Esophagus muscularis mucosa (tissue), 4 donors: ENCODE results near the gene RAD51B. TPM values are rescaled to one million over a fixed set of nuclear protein-coding genes. Genes with fewer than 3 reads are reported as not detected.

Experiments
- DNase-seq: peaks from one replicate; pipeline ENCODE4 v3.0.0-alpha.2; 2017; ENCODE audit errors: extremely low spot score
- H3K27ac ChIP-seq, 4 donors: fragments of 200-600 bp; sonication (generic); replicated peaks in 1 of 4; 1 replicate in 3 of 4; 2 replicates in 1 of 4; pipeline ENCODE4 v1.5.1; 2016 to 2019; ENCODE audit warnings: mild to moderate bottlenecking in 1 of 4
- H3K27me3 ChIP-seq, 4 donors: fragments of 200-600 bp; sonication (generic); one replicate each; pipeline versions ENCODE4 v1.5.1 to v1.6.0; 2016 to 2019
- H3K36me3 ChIP-seq, 4 donors: fragments of 200-600 bp; sonication (generic); one replicate each; pipeline ENCODE4 v1.5.1; 2016 to 2019
- H3K4me1 ChIP-seq, 4 donors: fragments of 200-600 bp; sonication (generic); one replicate each; pipeline ENCODE4 v1.5.1; 2016 to 2019
- H3K4me3 ChIP-seq, 4 donors: fragments of 200-600 bp; sonication (generic); 1 replicate in 2 of 4; 2 replicates in 2 of 4; pipeline ENCODE4 v1.5.1; 2016 to 2019; ENCODE audit warnings: mild to moderate bottlenecking in 4 of 4, moderate library complexity in 1 of 4
- H3K9me3 ChIP-seq, 4 donors: fragments of 200-600 bp; sonication (generic); 1 replicate in 3 of 4; 2 replicates in 1 of 4; pipeline ENCODE4 v1.5.1; 2016 to 2019
- EP300 ChIP-seq: sonication (generic); formaldehyde crosslinking; IDR thresholded peaks from one replicate; pipeline ENCODE4 v1.6.1; 2017; ENCODE audit warnings: antibody characterized with exemption
- POLR2A ChIP-seq: fragments of 450-650 bp; IDR thresholded peaks from one replicate; pipeline ENCODE4 v1.6.1; 2017; ENCODE audit warnings: antibody characterized with exemption, moderate library complexity, mild to moderate bottlenecking, low read depth
- POLR2AphosphoS5 ChIP-seq, 2 donors: sonication (generic); formaldehyde crosslinking; IDR thresholded peaks; one replicate each; pipeline ENCODE4 v1.6.1; 2017; ENCODE audit warnings: antibody characterized with exemption in 2 of 2
- WGBS: methylation state at CpG from one replicate; pipeline ENCODE4 v1.1.5; 2018; 5-methylcytosine and 5-hydroxymethylcytosine counted together
- intact Hi-C: fragments of 100-400 bp; cut with DNase I; formaldehyde crosslinking; loops from one replicate; pipeline ENCODE4 v1.15.1; 2023
- total RNA-seq, 4 donors: library from RNA; depleted of rRNA; stranded (reverse); fragments of >200 nt; gene quantifications; one replicate each; pipeline versions ENCODE4 v1.1.0 to v1.2.1, GENCODE V29; 2016
- TF ChIP-seq, protein P1 (sequence below), 3 experiments: fragments of 200-600 bp in 2 of 3; fragments of 450-650 bp in 1 of 3; sonication (generic) in 2 of 3; IDR thresholded peaks; one replicate each; pipeline ENCODE4 v1.5.1; 2017 to 2019; ENCODE audit warnings: antibody characterized with exemption in 3 of 3, mild to moderate bottlenecking in 2 of 3, moderate library complexity in 1 of 3

Gene RAD51B
- total RNA-seq, 4 donors from 2014 or later = 2.8 to 11.1 (median 5.1) TPM

DNA sequence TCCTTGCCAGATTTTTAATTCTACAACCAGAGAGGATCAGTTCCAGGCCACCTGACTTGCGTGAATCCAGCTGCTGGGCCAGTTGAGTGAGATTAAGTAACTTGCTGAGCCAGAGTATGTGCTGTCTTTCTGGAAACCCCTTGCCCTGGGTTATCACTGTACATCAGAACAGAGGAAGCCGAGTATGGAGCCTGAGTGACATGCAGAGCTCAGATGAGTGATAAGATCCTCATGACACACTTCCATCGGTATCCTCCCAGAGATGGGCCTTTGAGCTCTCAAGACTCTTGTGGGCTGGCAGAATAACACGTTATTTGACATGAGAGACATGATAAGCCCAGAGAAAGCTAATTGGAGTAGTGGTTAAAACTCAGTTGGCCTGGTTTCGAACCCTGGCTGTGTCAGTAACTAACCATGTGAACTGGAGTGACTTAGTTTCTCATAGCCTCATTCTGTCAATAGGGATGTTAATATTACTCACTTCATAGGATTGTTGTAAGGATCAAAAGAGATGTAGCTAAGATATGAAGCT lies 585.1 kb downstream of the RAD51B start:
- no peaks in the 10 kb centered on the region for H3K27me3 ChIP-seq
- 64% methylated on average over 5 of the region's 5 CpGs for WGBS
- intact Hi-C loops = no loop called here
- H3K4me1 ChIP-seq = peaks cover 37 to 54% (median 49%) of the 10 kb centered on the region in 4 donors
- no peaks in the 10 kb centered on the region for H3K36me3 ChIP-seq
- TF ChIP-seq EP300 (no peak), POLR2A (no peak), POLR2AphosphoS5 (IDR thresholded peaks at IDR 0.05) (no peak)
- TF ChIP-seq, protein P1, sequence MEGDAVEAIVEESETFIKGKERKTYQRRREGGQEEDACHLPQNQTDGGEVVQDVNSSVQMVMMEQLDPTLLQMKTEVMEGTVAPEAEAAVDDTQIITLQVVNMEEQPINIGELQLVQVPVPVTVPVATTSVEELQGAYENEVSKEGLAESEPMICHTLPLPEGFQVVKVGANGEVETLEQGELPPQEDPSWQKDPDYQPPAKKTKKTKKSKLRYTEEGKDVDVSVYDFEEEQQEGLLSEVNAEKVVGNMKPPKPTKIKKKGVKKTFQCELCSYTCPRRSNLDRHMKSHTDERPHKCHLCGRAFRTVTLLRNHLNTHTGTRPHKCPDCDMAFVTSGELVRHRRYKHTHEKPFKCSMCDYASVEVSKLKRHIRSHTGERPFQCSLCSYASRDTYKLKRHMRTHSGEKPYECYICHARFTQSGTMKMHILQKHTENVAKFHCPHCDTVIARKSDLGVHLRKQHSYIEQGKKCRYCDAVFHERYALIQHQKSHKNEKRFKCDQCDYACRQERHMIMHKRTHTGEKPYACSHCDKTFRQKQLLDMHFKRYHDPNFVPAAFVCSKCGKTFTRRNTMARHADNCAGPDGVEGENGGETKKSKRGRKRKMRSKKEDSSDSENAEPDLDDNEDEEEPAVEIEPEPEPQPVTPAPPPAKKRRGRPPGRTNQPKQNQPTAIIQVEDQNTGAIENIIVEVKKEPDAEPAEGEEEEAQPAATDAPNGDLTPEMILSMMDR (IDR thresholded peaks at IDR 0.05) = no peak
- no peak for DNase-seq
- H3K27ac ChIP-seq = no peak overlapping the region
- no peaks in the 10 kb centered on the region for H3K9me3 ChIP-seq
- H3K4me3 ChIP-seq = no peak overlapping the region

DNA sequence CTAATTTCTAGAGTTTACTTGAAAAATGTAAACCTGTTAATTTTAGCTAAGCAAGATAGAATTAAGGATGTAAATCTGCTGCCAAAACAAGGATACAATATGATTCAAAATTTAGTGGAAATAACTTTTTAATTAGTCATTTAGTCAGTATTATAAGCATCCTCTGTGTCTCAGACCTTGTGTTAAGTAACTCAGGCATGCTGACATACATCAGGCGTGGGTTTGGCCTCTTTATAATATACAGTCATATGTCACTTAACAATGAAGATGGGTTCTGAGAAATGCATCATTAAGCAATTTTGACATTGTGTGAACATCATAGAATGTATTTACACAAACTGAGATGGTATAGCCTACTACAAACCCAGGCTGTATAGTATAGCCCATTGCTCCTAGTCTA lies 586.4 kb downstream of the RAD51B start:
- Histone ChIP-seq H3K36me3 (no peaks in the 10 kb centered on the region), H3K27ac (no peak overlapping the region), H3K9me3 (no peaks in the 10 kb centered on the region), H3K4me1 (peaks cover 29 to 42% (median 37%) of the 10 kb centered on the region in 4 donors), H3K27me3 (no peaks in the 10 kb centered on the region), H3K4me3 (no peak overlapping the region)
- DNase-seq = no peak
- TF ChIP-seq EP300 = no peak
- TF ChIP-seq, protein P1 (IDR thresholded peaks at IDR 0.05) = no peak
- intact Hi-C loops = no loop called here
- 78% methylated on average over 1 of the region's 1 CpG for WGBS

DNA sequence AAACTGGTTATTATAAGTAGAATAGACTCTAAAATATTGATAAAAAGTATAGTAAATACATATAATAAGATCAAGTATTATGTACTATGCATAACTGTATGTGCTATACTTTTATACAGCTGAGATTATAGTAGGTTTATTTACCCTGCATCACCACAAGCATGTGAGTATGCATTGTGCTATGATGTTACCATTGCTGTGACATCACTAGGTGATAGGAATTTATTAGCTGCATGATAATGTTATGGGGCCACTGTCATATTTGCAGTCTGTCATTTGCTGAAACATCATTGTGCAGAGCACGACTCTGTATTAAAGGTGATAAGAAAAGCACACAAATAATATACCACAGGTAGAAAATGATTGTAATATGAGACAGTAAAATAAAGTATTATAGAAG lies 587.7 kb downstream of the RAD51B start:
- Histone ChIP-seq H3K27ac (no peak overlapping the region), H3K9me3 (no peaks in the 10 kb centered on the region), H3K36me3 (no peaks in the 10 kb centered on the region), H3K4me3 (no peak overlapping the region), H3K4me1 (peaks cover 20 to 29% (median 24%) of the 10 kb centered on the region in 4 donors), H3K27me3 (no peaks in the 10 kb centered on the region)
- WGBS = 97% methylated on average over 1 of the region's 1 CpG
- DNase-seq = no peak
- intact Hi-C loops = no loop called here
- TF ChIP-seq EP300 (no peak), POLR2AphosphoS5 (IDR thresholded peaks at IDR 0.05) (no peak), POLR2A (no peak)
- TF ChIP-seq, protein P1 (IDR thresholded peaks at IDR 0.05) = no peak

DNA sequence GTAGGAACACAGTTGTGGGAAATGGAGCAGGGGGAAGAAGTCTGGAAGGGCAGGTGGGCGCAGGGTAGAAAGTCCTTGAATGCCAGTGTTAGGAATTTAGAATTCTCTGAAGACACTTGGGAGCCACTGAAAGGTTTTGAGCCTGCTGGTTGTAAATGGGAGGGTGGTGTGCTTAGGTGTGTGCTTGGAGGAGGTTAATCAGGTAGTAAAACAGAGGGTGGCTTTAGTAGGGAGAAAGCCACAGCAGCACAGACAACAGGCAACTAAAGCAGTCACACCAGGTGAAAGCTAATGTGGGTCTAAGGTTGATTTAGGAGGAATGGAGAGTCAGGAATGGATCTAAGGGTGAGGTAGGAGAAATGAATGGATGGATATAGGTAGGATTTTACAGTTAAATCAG lies 588.2 kb downstream of the RAD51B start:
- 91% methylated on average over 1 of the region's 1 CpG for WGBS
- Histone ChIP-seq H3K27ac (no peak overlapping the region), H3K27me3 (no peaks in the 10 kb centered on the region), H3K4me1 (peaks cover 15 to 23% (median 19%) of the 10 kb centered on the region in 4 donors), H3K9me3 (no peaks in the 10 kb centered on the region), H3K36me3 (no peaks in the 10 kb centered on the region), H3K4me3 (no peak overlapping the region)
- no peak for DNase-seq
- intact Hi-C loops = no loop called here
- no peak for TF ChIP-seq EP300
- no peak for TF ChIP-seq POLR2A
- TF ChIP-seq, protein P1 (IDR thresholded peaks at IDR 0.05) = no peak
- no peak for TF ChIP-seq POLR2AphosphoS5 (IDR thresholded peaks at IDR 0.05)

DNA sequence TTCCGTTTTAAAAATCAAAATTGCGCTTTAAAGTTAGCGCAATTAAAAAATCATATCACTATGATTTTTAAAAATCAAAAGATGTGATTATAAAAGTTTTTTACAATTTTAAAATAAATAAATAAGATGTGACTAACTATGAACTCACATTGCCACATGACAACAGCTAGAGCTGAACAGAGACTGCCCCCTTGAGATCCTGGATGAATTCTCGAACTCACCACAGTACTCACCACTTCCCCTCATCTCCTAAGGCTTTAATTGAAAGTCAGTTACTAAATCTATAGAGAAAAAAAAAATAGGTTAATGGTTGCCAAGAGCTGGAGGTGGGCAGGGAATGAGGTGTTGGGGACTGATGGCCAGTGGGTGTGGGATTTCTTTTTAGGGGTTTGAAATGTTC lies 589.1 kb downstream of the RAD51B start:
- no peaks in the 10 kb centered on the region for H3K27me3 ChIP-seq
- no peaks in the 10 kb centered on the region for H3K9me3 ChIP-seq
- H3K27ac ChIP-seq = no peak overlapping the region
- WGBS = 96% methylated on average over 4 of the region's 4 CpGs
- peaks cover 7 to 15% (median 12%) of the 10 kb centered on the region in 4 donors for H3K4me1 ChIP-seq
- DNase-seq = no peak
- intact Hi-C loops = no loop called here
- TF ChIP-seq, protein P1 (IDR thresholded peaks at IDR 0.05) = peak in 1 of 3 experiments; percentile 4
- TF ChIP-seq EP300 = no peak
- no peak overlapping the region for H3K4me3 ChIP-seq
- no peaks in the 10 kb centered on the region for H3K36me3 ChIP-seq
